SIG-M5 treated with dmso at 0.1 percent for 504 hours (cell line): ENCODE results near the gene COL6A5.

Experiments
- DNase-seq: peaks from one replicate; lab custom pipeline; 2025; ENCODE audit not compliant: unreplicated experiment; lab: John Stamatoyannopoulos, UW

Gene COL6A5

DNA sequence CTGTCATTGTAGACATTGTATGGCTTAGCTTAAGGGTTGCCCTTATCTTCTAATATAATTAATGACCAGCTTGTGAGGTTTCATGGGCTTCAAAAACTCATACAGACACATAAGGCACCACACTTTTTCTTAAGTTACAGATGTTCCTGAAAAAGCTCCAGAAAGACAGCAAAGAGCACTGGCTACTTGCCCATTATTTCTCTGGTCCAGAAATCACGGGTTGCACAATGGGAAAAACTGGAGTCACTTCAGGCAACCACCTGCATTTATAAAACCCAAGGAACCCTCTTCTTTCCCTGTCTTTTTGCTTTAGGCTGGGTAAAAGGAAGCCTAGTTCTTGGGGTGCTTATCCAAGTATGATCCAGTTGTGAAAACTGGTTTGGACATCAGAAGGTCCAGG, 169.2 kb downstream of the COL6A5 start:
- DNase-seq = no peak

GRCh38 chr3:130515755-130516154, 170.3 kb downstream of the COL6A5 start:
- no peak for DNase-seq

GRCh38 chr3:130516645-130517512, 171.4 kb downstream of the COL6A5 start, which contains the start of gene COL6A6:
Gene COL6A6 (plus strand): TSS chr3:130517177. CDS start chr3:130560365, 43,188 bp downstream.
- DNase-seq = no peak

DNA sequence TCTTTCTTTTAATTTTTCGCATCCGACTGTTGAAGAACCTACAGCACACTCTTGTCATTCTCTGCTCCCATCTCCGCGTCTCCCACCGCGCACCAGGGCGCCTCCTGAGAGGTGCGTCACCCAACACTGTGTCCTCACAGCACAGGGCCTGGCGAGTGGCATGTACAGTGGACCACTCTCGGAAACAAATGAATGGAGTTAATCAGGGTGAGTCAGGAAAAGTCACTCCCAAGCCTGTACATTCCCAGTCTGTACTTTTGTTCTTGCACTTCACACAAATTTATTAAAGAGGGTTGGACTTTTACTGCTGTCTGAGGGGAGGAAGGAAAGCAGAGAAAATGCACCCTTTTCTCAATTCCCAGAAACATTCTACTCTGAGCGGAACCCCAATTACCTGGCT, 172.1 kb downstream of the COL6A5 start:
- DNase-seq = no peak

- DNase-seq = no peak
Observed at GRCh38 chr3:130519754-130520153, 174.3 kb downstream of the COL6A5 start.

DNA sequence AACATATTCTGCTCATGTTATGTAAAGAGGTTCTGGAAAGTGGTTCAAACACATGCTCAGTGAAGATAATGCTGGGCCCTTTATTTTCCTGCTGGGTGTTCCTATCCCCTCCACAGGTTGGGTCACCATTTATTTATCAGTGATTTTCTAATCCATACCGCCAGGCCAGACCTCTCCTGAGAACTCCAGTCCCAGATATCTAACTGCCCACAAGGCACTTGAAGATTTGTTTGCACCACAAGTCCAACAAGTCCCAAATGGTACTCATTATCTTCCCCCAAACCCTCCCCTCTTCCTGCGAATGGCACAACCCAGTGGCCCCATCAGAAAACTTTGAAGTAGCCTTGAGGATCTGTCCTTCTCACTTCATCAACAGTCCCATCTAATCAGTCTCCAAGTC, 176.9 kb downstream of the COL6A5 start:
- no peak for DNase-seq

GRCh38 chr3:130527426-130527825, 182.0 kb downstream of the COL6A5 start:
- DNase-seq = no peak

GRCh38 chr3:130528120-130528519, 182.6 kb downstream of the COL6A5 start:
- no peak for DNase-seq

DNA sequence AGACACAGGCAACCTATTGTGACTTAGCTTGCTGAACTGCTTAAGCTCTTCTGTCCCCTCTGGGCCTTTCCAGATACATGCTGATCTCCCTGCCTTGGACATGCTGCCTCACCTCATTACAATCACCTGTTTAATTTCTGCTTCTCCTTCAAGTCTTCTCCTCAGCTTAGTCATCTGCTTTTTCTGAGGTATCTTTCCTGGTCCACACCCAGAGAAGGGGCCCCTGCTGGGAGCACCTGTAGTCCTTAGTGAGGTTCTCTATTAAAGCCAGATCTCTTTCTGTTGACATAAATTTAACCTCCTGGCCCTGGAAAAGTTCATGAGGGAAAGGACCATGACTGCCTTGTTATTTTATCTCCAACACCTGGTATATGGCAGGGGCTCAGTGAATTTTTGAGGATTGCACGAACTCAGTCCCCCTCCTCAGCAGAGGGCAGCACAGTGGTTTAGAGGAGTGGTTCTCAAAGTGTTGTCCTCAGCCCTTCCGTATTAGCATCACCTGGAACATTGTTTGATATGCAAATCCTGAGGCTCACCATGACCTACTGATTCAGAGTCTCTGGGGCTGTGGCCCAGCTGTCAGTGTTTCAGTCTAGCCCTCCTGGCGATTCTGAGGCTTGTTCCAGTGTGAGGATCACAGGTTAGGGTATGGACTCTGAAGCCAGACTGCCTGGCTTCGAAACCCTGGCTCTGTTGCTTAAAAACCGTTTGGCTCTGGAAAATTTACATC, 184.2 kb downstream of the COL6A5 start:
- DNase-seq = no peak

DNA sequence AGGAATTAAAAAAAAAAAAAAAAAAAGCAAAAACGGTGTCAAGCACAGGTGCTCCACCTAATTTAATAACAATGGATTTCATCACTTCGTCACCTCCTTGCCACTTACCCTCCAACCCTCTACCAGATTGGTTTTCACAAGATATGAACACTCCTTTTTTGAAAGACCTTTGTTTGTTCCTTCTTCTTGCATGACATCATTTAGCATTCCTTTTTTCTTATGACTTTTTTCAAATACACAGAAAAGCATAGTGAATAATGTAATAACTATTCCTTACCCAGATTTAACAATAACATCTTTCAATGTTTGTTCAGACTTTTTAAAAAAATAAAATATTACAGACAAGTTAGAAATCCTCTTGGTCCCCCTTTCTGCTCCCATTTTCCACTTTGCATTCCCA, 187.8 kb downstream of the COL6A5 start:
- no peak for DNase-seq
